ENCODE results near the gene PHOSPHO1.

PHOSPHO1 gene

DNA sequence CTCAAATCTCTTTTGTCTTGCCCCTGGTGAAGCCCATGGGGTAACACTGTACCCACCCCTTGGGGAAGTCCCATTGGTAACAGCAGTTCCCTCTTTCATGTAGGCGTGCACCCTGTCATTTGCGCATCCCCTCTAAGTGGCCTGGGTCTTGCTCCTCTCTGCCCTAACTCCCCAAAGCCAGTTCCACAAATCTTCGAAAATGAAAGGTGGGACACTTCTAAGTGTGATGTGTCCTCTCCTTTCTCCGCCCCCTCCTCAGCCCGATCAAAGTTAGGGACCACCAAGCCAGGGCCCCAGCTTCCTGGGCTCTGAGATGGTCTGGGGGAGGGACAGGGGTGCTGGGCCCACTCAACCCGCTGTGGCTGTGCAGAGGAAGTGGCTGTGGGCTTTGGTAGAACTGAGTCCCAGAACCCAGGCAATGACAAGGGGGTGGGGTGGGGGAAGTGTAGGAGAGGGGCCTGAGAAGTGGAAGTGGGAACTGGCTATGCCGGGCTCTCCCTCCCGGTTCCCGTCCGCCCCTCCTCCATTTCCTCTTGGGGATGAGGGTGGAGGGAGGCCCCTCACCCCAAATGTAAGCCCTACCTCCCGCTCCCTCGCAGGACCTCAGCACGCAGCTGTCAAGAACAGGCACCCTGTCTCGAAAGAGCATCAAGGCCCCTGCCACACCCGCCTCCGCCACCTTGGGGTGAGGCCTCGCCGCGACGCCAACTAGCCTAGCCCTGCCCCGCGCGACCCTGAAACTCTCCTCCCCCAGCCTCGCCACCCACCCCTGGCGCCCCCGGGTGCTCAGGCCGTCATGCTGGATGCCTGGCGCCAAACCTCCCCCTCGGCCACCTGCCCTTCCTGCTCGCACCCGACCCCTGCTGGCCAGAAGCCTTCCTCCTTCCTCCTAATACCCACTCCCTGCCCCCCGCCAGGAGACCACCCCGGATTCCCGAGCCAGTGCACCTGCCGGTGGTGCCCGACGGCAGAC, 11.4 kb downstream of the PHOSPHO1 start:
- DNase-seq, result no peak

DNA sequence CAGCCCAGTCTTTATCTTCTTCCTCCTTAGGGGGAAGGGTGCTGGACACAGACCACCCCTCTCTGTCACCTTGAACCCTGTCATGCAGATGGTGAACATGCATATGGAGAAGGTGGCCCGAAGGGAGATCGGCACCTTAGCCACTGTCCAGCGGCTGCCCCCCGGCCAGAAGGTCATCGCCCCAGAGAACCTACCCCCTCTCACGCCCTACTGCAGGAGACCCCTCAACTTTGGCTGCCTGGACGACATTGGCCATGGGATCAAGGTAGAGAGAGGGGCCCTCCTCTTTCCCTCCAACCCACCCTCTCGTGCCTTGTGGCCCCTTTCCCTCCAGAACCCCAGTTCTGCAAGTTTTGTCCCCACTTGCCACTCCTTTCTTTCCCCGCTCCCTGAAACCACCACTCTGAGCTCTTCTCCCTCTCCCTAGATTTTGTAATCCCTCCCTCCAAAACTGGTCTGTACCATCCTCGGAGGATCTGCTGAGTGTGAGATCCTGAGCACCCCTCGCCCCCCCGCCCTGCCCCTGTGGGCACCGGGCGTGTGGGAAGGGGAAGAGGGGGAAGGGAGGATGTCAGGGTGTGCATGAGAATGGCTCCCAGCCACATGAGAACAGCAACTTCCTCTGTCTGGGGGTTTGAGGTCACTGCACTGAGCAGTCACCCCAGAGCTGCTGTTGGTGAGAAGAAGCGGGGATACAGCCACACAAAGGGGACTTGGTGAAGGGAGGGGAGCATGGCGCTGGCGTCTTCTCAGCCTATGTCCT, 12.8 kb downstream of the PHOSPHO1 start:
- DNase-seq, result no peak

DNA sequence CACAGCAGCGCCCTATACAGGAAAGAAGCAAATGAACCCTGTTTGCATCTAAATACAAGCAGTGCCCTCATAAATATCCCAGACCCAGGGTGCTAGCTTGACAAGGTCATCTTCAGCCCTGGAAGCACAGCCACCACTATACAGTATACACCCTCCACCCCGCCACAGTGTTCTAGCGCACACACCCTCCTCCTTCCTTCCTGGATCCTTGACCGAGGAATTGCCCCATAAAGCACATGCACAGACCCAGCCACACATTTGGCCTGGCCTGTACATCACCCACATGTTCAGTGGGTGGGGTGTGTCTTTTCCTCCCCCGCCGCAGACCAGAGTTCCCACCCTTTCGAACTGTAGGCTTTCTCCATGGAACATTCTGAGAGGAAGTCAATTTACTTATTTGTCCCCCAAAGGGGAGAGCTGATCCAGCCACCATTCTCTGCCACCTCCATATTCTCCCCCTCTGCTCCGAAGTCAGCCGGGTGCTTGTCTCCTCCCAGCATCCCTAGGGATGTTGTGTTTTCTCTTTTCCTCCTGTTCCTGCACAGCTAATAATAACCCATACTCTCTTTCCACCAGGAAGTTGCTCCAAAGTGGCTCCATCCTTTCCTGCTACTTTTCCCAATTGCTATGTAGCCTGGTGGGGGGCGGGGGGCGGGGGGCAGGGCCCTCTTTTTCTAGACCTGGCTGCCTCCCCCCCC, 13.5 kb downstream of the PHOSPHO1 start:
- DNase-seq, result no peak

DNA sequence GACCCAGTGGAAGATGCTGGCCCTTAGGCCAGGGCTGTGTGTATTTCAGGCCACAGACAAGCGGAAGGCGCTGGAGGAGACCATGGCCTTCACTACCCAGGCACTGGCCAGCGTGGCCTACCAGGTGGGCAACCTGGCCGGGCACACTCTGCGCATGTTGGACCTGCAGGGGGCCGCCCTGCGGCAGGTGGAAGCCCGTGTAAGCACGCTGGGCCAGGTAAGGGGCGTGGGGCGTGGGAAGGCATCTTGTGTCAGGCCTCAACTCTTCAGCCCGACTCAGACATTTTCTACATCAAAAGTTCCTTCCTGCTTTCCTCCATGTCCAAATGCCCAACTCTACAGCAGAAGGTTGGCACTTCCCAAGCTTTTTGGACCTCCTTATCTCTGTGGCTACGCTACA, 14.1 kb downstream of the PHOSPHO1 start:
- no peak for DNase-seq

DNA sequence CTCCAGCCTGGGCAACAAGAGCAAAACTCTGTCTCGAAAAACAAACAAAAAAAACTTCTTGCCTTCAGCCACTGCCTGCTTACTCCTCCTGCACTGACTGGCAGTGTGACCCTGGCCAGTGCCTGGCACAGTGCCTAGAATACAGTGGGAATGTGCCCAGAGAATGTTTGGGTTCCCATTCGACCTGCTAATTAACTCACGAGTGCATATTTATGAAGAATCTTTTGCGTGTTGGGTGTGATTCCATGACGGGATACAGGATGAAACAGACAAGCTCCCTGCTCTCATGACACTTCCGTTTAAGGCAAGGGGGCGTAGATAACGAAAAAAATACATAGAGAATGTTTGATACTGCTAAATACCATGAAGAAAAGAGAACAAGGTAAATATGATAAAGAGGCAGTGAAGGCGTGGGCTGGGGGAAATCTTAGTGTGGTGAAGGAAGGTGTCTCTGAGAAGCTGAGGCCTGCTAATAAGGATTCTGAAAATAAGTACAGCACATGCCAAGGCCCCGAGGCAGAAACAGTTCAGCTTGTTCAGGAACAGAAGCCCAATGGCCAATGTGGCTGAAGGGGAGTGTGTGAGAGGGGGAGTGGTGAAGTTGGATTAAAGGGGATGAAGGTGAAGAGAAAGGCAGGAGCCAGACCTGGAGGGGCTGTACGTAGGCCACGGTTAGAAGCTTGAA, 15.8 kb downstream of the PHOSPHO1 start:
- DNase-seq, result no peak

DNA sequence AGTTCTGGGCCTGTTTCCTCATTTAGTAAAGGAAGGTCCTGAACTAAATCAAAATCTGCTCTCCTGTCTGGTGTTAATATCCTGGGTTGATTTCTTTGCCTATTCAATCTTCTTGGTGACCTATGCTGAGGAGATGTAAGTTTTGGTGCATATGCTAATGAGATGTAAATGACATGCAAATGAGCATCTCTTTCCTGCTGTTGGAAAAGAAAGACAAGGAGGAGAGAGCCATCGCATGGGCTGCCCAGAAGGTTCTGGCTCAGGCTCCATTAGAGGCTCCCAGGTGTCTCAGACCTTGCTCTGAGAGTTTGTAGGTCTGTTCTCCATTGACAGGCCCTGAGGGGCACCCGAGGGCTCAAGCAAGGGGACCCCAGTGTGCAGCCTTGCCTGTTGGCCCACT, 16.7 kb downstream of the PHOSPHO1 start:
- no peak for DNase-seq

DNA sequence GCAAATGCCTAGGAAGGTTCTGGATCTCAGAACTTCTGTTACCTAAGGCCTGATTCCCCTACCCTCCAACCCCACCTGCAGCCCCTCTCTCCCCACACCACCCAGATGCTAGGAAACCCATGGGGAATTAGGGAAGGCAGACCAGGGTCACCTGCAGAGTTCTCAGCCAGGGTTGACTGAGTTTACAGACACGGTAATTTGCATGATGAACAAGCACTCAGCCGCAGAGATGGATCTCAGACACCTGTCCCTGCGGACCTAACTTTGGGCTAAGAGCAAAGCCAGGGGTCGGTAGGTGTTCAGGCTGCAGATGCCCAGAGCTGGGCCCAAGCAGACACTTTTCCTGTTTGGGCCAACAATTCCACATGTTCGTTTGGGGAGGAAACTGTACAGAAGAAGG, 17.2 kb downstream of the PHOSPHO1 start:
- DNase-seq, result no peak

DNA sequence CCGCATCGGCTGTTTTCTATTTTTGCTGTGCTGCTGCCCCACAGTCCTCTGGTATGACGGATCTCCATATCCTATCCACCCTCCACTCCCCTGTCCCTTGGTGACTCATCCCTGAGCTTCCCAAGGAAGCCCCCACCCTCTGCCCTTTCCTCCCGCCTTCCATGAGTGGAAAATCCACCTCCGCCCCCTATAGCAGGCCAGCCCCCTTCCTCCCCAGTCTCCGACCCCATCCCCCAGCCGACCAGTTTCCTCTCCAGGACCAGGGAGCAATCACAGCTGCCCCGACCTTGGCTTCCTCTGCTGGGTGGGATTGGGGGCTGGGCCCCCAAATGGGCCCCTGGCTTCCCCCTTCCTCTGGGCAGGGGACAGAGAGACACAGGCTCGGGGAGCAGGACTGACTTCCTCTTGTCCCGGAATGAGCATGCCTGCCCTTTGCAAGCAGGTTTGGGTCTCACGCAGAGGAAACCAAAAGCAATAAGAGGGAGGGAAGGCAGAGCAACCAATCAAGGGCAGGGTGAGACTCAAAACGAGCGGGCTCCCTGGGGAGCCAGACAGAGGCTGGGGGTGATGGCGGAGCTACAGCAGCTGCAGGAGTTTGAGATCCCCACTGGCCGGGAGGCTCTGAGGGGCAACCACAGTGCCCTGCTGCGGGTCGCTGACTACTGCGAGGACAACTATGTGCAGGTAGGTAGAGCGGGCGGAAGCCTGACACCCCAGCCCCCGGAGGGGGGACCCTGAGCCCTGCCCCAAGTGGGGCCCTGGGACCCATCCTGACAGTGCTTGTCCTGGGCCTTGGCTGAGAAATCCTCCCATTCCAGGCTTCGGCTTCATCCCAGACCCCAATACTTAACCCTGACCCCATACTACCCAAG, 20.2 kb downstream of the PHOSPHO1 start, which contains the start of the genes ABI3 and GNGT2:
Gene ABI3, plus strand, starts transcription at position 550 of the 872 bp plus-strand sequence. Its CDS starts 18 bp downstream, at position 568.
Gene GNGT2, minus strand, starts transcription at position 417 of the 872 bp plus-strand sequence. CDS start 3,152 bp downstream, outside the sequence.
- DNase-seq, result peak; percentile 45

DNA sequence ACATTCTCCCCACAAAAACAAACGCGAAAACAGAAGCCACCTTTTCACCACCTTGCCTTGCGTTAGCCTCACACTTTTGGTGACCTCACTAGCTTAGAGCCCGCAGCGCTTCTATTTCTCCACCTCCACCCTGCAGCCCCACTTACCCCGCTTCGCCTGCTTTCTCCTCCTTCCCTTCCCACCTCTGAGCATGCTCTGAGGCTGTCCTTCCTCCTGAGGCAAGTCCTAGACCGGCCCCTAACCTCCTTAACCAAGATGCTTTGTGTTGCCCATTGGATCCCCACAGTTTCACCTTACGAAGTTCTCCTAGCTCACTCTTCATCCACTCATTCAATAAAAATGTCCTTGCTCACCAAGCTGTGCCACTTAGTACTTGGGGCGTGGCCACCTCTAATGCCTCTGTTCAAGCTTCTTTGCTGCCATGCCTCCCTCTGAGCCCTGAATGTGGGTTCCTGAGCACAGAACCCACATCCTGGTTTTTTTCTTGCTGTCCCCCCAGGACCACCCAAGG, 21.5 kb downstream of the PHOSPHO1 start:
- no peak for DNase-seq

DNA sequence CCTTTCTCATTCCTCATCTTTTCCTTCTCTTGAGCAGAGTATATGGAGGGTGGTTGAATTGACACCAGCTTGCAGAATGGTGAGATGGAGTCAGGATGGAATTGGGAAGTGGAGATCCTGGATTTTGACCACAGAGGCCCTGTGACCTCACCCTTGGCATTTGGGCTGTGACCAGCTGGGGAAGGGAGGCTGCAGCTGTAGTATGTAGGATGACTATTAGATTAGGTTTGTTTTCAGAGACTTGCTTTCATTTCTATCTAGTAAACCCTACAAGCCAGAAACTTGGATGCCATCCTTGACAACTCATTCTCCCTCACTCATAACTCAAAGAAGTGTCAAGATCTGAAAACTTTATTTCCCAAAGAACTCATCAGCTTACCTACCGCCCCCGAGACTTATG, 26.1 kb downstream of the PHOSPHO1 start:
- DNase-seq, result no peak

DNA sequence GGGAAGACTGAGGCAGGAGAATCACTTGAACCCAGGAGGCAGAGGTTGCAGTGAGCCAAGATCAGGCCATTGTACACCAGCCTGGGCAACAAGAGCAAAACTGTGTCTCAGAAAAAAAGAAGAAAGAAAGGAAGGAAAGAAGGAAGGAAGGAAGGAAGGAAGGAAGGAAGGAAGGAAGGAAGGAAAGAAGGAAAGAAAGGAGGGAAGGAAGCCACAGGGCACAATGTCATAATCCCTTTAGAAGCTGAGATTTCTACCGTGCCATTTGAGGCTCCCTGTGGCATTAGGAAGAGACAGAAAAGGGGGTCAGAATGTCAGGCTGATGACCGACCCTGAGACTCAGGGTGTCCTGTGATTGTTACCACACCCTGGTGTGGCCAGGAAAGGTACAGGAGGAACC, 26.8 kb downstream of the PHOSPHO1 start:
- DNase-seq, result no peak

DNA sequence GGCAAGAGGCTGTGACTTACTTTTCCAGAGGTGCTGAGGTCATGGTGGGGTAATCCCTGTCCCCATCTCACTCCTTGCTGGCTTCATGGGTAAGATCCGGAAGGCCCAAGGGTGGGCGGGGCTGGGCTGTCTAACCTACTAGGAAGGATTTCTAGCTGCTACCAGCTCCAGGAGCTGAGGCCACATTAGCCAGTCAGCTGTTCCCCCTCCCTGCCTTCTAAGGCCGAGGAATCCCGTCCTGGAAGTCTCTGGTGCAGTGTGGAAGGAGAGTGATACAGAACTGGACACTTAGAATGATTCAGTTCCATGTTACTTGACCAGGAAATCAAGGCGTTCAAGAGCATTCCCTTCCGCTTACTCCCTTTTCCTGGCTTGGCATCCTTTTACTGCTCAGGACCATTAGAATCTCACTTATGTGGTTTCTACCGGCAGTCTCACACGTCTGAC, 29.1 kb downstream of the PHOSPHO1 start:
- no peak for DNase-seq

DNA sequence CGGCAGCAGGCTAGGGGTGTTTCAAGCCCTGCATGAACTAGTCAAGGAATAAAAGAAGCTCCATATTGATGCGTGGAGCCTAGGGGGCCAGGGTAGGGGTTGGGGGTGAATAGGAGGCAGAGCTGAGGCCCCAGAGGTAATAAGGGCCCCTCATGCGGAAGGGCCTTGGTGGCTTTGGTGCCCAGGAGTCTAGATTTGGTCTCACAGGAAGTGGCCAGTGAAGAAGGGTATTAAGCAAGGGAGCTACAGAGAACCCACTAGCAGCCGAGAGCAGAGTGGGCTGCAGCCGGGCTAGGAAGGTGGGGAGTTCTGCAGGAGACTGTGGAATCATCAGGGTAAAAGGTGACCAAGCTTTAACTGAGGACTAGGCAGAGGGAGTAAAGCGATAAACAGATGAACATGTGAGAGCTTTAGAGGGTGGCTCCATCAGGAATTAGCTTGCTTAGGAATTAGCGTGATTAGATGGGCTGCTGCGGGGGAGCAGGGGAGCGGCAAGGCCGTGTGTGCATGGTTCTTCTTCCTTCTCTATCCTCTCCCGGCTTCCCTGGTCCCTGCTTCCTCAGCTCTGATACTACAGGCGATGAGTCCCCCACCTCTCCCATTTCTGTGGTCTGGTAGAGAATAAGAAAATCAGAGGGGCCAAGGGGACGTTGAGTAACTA, 30.0 kb downstream of the PHOSPHO1 start:
- DNase-seq, result no peak

DNA sequence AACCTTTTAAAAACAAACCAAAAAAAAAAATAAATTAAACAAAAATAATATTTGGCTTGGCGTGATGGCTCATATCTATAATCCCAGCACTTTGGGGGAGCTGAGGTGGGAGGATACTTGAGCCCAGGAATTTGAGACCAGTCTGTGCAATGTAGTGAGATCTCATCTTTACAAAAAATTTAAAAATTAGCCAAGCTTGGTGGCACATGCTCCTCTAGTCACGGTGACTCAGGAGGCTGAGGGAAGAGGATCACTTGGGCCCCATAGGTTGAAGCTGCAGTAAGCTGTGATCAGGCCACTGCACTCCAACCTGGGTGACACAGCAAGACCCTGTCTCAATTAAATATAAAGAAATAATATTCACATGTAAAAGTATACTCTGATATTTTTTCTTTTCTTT, 32.4 kb downstream of the PHOSPHO1 start:
- no peak for DNase-seq

DNA sequence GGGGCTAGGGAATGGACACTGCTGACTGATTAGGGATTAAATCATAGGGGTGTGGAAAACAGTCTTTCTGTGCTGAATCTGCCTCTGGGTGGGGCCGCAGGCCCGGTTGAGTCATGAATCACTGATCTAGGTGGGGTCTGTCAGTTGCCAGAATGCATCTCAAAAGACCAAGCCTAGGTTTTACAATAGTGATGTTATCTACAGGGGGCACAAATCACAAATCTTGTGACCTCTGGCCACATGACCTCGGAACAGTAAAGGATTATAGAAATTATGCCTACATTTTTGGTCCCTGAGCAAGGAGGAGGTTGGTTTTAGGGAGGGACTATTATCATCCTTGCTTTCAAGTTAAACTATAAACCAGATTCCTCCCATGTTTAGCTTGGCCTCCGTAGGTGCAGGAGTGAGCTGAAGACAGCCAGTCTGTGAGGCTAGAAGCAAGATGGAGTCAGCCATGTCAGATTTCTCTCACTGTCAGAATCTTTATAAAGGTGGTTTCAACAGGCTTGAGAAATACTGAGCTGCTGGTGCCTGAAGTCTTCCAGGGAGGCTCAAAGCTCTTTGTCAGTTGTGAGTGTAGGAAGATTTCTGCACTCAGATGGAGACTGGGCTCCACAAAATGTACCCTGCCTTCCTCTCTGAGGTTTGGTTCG, 33.1 kb downstream of the PHOSPHO1 start:
- DNase-seq, result no peak

DNA sequence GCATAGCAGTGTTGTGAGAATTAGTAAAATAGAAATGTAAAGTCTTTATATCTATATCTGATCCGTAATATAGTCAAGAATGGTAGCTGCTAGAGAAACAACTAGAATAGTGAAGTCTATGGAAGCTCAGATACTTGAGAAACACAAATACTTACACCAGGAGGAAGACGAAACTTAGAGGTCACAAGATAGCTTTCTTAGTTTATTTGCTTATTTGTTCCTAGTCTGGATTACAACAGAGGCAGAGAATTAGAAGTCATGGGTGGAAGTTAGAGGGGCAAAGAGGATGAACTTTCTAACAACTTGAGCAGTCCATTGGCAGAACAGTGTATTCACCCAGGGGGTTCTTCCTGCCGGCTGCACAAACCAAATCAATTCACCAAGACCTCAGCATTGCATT, 34.1 kb downstream of the PHOSPHO1 start:
- DNase-seq, result no peak

DNA sequence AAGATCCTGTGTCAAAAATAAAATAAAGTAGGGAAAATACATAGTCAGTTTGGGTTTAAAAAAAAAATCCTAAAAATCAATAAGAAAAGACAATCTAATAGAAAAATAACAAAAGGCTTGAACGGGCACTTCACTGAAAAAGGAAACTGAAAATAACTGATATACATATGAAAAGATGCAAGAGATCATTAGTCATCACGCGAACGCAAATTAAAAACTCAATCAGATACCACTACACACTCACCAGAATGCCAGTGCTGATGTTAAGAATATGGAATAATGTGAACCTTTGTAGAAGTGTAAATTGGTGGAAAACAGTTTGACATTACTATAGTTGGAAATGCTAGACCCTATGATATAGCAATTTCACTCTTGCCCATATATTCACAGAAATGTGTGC, 34.8 kb downstream of the PHOSPHO1 start:
- DNase-seq, result no peak

DNA sequence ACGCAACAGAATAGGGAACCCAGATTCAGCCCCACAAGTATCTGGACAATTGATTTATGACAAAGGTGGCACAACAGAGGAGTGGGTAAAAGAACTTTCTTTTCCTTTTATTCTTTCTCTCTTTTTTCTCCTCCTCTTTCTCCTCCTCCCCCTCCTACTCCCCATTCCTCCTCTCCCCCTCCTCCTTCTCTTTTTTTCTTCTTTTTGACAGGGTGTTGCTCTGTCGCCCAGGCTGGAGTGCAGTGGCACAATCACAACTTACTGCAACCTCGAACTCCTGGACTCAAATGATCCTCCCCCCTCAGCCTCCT, 36.3 kb downstream of the PHOSPHO1 start:
- DNase-seq, result no peak

DNA sequence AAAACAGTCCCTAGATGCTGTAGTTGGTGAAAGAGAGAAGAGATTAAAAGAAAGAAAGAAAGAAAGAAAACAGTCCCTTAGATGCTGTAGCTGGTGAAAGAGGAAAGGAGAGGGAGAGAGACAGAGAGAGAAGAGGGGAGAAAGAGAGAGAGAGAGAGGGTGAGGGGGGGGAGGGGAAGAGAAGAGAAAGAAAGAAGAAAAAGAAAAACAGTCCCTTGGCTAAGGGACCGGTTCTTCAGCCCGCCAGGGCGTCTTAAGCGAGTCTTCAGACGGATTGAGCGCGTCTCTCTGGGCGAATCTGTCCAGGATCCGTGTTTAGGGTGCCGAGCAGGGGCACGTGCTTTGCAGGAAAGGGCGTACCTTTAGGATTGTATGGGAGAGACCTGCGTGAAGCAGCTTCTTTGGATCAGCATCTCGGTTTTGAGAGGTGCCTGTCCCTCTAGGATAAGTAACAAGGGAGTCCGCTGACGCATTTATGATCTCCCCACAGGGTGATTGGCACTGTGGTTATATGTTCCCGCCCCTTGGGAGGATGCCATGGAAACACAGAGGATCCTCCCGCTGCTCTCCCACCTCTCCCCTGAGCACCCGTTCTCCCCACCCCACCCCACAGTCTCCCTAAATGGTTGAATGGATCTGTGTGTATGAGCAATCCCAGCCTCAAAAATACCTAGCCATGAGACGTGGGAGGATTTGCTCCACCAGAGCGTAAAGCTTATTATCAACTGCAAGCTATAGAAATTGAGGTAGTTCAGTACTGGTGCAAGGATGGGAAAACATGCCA, 36.9 kb downstream of the PHOSPHO1 start:
- peak; percentile 76 for DNase-seq

All from right kidney (tissue), 1 donor.